ENCODE measurements around the gene PRELID3B. TPM values are rescaled to one million over a fixed set of nuclear protein-coding genes. Genes with fewer than 3 reads are reported as not detected.

Gene PRELID3B
- total and polyA plus RNA-seq, 10 of the 15 experiments (the other 5 are each of a cell fraction or from before 2014, with no cell fraction given) = 72.5 to 151 (median 124) TPM

DNA sequence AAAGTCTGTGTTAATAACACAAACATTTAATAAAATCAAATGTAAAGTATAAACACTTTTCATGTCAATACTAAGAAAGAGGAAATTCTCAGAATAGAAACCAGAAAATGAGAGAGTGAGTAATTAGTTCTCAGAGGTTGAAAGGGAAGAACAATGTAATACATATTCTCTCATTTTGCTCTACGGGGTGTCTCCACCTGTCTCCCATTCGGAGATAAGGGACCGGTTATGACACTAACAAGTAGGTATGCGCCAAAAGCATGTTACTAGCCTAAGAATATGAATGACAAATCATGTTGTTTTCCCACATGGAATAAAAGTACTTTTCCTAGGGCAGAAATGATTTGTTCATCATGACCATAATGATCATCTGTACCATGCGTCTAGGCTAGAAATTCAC lies 35.6 kb upstream of the PRELID3B start (continued):
- TF ChIP-seq, protein P1, sequence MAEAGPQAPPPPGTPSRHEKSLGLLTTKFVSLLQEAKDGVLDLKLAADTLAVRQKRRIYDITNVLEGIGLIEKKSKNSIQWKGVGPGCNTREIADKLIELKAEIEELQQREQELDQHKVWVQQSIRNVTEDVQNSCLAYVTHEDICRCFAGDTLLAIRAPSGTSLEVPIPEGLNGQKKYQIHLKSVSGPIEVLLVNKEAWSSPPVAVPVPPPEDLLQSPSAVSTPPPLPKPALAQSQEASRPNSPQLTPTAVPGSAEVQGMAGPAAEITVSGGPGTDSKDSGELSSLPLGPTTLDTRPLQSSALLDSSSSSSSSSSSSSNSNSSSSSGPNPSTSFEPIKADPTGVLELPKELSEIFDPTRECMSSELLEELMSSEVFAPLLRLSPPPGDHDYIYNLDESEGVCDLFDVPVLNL (IDR thresholded peaks at IDR 0.05; ENCODE audit: low read depth, low read length) = no peak
- TF ChIP-seq KLF5 (IDR thresholded peaks at IDR 0.05; ENCODE audit: partially characterized antibody) (no peak), EED (IDR thresholded peaks at IDR 0.05; ENCODE audit: low read depth) (no peak), TCF12 (IDR thresholded peaks at IDR 0.05; ENCODE audit: low read depth, low read length) (no peak), SUPT20H (IDR thresholded peaks at IDR 0.05; ENCODE audit: borderline replicate concordance, control insufficient read depth, low read depth, low read length) (no peak)
- TF ChIP-seq, protein P2, sequence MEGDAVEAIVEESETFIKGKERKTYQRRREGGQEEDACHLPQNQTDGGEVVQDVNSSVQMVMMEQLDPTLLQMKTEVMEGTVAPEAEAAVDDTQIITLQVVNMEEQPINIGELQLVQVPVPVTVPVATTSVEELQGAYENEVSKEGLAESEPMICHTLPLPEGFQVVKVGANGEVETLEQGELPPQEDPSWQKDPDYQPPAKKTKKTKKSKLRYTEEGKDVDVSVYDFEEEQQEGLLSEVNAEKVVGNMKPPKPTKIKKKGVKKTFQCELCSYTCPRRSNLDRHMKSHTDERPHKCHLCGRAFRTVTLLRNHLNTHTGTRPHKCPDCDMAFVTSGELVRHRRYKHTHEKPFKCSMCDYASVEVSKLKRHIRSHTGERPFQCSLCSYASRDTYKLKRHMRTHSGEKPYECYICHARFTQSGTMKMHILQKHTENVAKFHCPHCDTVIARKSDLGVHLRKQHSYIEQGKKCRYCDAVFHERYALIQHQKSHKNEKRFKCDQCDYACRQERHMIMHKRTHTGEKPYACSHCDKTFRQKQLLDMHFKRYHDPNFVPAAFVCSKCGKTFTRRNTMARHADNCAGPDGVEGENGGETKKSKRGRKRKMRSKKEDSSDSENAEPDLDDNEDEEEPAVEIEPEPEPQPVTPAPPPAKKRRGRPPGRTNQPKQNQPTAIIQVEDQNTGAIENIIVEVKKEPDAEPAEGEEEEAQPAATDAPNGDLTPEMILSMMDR (IDR thresholded peaks at IDR 0.05 in 2 of 3, conservative IDR thresholded peaks at IDR 0.05 in 1 of 3; ENCODE audit: control insufficient read depth in 2 of 3, extremely low read depth in 1 of 3, insufficient read depth in 1 of 3, low read depth in 3 of 3, low read length in 3 of 3) = no peak
- TF ChIP-seq, protein P3, sequence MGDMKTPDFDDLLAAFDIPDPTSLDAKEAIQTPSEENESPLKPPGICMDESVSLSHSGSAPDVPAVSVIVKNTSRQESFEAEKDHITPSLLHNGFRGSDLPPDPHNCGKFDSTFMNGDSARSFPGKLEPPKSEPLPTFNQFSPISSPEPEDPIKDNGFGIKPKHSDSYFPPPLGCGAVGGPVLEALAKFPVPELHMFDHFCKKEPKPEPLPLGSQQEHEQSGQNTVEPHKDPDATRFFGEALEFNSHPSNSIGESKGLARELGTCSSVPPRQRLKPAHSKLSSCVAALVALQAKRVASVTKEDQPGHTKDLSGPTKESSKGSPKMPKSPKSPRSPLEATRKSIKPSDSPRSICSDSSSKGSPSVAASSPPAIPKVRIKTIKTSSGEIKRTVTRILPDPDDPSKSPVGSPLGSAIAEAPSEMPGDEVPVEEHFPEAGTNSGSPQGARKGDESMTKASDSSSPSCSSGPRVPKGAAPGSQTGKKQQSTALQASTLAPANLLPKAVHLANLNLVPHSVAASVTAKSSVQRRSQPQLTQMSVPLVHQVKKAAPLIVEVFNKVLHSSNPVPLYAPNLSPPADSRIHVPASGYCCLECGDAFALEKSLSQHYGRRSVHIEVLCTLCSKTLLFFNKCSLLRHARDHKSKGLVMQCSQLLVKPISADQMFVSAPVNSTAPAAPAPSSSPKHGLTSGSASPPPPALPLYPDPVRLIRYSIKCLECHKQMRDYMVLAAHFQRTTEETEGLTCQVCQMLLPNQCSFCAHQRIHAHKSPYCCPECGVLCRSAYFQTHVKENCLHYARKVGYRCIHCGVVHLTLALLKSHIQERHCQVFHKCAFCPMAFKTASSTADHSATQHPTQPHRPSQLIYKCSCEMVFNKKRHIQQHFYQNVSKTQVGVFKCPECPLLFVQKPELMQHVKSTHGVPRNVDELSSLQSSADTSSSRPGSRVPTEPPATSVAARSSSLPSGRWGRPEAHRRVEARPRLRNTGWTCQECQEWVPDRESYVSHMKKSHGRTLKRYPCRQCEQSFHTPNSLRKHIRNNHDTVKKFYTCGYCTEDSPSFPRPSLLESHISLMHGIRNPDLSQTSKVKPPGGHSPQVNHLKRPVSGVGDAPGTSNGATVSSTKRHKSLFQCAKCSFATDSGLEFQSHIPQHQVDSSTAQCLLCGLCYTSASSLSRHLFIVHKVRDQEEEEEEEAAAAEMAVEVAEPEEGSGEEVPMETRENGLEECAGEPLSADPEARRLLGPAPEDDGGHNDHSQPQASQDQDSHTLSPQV (IDR thresholded peaks at IDR 0.05) = no peak
- TF ChIP-seq, protein P4, sequence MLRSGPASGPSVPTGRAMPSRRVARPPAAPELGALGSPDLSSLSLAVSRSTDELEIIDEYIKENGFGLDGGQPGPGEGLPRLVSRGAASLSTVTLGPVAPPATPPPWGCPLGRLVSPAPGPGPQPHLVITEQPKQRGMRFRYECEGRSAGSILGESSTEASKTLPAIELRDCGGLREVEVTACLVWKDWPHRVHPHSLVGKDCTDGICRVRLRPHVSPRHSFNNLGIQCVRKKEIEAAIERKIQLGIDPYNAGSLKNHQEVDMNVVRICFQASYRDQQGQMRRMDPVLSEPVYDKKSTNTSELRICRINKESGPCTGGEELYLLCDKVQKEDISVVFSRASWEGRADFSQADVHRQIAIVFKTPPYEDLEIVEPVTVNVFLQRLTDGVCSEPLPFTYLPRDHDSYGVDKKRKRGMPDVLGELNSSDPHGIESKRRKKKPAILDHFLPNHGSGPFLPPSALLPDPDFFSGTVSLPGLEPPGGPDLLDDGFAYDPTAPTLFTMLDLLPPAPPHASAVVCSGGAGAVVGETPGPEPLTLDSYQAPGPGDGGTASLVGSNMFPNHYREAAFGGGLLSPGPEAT (IDR thresholded peaks at IDR 0.05; ENCODE audit: low read depth) = no peak
- TF ChIP-seq, protein P5, sequence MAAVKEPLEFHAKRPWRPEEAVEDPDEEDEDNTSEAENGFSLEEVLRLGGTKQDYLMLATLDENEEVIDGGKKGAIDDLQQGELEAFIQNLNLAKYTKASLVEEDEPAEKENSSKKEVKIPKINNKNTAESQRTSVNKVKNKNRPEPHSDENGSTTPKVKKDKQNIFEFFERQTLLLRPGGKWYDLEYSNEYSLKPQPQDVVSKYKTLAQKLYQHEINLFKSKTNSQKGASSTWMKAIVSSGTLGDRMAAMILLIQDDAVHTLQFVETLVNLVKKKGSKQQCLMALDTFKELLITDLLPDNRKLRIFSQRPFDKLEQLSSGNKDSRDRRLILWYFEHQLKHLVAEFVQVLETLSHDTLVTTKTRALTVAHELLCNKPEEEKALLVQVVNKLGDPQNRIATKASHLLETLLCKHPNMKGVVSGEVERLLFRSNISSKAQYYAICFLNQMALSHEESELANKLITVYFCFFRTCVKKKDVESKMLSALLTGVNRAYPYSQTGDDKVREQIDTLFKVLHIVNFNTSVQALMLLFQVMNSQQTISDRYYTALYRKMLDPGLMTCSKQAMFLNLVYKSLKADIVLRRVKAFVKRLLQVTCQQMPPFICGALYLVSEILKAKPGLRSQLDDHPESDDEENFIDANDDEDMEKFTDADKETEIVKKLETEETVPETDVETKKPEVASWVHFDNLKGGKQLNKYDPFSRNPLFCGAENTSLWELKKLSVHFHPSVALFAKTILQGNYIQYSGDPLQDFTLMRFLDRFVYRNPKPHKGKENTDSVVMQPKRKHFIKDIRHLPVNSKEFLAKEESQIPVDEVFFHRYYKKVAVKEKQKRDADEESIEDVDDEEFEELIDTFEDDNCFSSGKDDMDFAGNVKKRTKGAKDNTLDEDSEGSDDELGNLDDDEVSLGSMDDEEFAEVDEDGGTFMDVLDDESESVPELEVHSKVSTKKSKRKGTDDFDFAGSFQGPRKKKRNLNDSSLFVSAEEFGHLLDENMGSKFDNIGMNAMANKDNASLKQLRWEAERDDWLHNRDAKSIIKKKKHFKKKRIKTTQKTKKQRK (IDR thresholded peaks at IDR 0.05; ENCODE audit: low read depth, low read length) = no peak
